NCI-H187 (cell line): ENCODE data around the gene CAMSAP2.
"Not testable (repeated sequence)": the region's sequence is repeated elsewhere in the genome, so short reads cannot be mapped to it uniquely, and the experiment has no call there.

Experiments
- DNase-seq, 2 experiments: peaks; one replicate each; lab custom pipeline; 2025; lab: John Stamatoyannopoulos, UW

Gene CAMSAP2

DNA sequence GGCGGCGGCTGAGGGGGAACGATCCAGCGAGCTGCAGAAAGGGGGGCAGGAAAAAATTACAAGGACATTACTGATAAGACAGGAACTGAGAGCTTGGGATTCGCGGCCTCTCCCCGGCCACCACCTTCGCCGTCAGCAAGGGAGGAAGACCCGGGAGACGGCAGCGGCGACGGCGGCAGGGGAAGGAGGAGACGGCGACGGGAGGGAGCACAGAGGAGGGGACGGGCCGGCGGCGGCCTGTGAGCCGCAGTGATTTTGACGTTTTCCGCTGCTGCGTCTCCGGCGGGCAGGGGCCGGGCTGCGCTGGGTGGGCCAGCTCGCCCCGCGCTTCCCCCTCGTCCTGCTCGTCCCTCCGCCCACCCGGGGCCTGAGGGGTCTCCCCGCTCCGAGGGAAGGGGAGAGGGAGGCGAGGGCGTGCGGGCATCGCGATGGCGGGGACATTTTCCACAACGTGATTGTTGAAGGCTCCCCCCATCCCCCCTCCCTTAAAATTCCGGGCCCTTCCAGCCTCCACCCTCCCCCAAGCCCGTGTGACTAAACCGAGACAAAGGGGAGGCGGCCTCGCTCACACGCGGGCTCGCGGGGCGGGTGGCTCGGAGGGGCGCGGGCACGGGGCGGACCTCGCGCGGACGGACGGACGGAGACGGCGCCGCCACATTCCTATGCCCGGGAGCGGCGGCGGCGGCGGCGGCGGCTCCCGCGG, 407 bp downstream of the CAMSAP2 start:
- peak; percentile 49 to 82 for DNase-seq

DNA sequence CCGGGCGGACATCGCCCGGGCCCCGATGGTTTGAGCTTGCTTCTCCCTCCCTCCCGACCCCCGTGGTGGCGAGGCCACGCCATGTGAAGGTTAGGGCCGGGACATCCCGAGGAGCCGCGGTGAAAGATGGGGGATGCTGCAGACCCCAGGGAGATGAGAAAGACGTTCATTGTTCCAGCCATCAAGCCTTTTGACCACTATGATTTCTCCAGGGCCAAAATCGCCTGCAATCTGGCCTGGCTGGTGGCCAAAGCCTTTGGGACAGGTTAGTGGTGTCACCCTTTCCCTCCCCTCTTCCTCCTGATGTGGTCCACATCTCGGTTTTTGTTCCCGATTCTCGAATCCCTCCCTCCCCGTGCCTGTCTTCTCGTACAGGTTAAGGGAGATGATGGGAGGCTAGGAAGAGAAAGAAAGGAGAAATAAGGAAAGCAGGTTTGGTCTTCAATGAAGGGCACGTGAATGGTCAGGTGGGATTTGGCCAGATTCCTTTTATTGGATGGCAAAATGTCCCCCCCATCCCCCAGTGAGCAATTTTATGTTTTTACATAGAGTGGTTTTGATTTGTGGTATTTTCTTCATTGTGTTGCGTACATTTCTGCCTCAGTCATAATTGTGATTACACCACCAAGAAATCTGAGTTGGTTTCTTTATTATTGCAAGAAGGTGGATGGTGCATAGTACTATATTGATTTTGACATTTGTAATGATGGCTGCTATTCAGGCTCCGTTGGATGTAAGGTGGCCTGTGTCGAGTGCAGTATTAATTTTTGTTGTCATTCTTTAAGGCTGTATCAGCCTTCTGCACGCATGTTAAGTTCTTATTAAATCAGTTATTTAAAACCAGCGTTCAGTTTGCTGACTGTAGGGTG, 1.2 kb downstream of the CAMSAP2 start:
- no peak for DNase-seq

DNA sequence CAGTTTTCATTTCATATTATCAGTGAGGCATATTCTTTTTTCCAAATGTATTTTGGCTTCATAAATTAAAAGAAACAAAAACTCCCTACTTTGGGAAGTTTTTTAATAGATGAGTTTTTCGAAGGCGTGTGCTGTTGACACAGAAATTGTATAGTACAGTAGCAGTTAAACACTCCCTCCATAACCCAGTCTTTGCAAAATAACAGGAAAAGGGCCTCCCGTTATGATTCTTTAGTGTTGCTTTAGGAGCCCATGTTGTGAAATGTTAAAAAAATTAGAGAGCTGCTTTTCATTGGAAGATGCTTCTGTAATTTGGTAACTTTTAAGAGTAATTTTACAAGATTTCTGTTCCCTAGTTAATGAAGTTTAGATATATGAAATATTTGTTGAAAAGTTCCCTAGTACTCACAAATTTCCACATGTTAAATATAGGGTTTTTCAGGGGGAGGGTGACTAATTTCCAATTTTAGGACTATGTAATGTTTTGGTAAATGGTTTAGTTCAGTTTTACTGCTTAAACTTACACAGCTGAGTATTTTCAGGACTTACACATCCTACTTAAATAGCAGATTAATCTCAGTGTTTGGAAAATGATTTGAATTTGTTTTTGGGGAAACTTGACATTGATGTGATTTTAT, 2.0 kb downstream of the CAMSAP2 start:
- DNase-seq = no peak

DNA sequence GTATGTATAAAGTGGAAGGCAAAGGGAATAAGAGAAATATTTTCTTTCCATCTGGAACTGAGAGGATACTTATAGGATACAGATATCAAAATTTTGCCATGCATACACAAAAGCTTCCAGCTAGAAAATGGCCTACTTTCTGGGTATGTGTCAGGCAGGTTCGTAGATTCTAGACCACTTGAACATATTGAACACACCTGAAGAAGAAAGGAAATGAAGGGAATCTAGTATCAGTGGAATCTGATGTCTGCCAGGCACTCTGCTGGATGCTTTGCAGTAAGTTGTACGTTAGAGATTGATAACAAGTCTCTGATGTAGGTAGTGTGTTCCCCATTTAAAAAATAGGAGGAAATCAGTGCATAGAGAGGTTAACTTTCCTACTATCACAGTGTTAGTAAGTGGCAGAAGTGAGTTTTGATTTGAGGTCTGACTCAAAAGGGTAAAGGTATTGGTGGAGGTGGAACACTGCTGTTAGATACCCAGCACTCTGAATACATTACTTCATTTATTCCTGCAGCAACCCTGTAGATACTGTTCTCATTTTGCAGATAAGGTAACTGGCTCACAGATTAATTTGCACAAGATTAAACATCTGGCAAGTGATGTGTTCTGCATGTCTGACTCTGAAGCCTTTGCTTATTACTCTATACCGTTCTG, 3.0 kb downstream of the CAMSAP2 start:
- DNase-seq = no peak

DNA sequence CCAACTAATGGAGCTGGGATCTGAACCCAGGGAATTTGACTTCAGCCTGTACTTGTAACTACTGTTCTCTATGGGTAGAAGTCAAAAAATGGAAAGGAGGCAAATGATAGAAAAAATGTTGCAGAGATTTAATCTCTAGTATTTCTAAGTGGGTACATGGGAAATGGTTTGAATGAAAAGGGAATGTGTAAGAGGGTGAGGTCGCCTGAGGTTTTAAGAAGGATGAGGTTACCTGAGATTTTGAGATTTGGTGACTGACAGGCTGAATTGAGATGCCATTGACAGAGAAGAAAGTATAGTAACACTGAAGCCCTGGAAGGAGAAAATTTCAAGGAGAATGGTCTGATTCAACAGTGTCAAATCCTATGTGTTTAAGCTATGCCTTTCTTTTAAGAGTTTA, 5.5 kb downstream of the CAMSAP2 start:
- DNase-seq = no peak

DNA sequence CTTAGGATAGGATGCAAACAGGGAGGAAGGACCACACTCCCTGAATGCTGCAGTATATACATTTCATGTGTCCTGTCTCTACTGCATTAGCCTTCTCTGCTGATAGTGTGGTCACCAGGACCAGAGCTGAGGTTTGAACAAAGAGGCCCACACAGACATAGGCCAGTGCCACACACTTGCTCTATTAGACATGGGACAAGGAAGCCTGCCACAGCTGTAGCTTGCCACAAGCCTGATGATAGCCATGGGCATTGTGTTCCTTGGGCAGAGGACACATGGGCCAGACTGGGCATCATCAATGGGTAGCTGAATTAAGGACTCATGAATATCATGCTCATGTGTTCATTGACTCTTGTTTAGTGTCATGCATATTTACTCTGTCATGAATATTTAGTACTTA, 10.4 kb downstream of the CAMSAP2 start:
- no peak for DNase-seq

DNA sequence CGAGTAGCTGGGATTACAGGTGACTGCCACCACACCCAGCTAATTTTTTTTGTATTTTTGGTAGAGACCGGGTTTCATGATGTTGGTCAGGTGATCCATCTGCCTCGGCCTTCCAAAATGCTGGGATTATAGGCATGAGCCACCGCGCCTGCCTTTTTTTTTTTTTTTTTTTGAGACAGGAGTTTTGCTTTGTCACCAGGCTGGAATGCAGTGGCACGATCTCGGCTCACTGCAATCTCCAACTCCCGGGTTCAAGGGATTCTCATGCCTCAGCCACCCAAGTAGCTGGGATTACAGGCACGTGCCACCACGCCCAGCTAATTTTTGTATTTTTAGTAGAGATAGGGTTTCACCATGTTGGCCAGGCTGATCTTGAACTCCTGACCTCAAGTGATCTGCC, 12.1 kb downstream of the CAMSAP2 start:
- not testable (repeated sequence) for DNase-seq

DNA sequence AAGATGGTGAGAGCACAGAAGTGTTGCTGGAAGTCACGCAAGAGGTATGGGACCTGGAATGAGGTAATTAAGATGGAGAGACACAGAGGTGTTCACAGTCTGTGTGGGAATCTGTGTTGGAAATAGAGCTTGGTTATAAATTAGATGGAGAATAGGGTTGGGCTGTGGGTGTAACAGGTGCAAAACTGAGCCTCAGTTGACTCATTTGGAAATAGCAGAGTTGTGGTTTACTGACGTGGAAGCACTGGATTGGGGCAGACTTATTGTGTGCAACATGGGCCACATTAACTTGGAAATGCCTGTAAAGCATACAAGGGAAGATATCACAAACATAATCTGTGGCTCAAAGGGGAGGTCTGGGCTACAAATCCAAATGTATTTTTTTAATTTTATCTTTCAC, 13.0 kb downstream of the CAMSAP2 start:
- no peak for DNase-seq

DNA sequence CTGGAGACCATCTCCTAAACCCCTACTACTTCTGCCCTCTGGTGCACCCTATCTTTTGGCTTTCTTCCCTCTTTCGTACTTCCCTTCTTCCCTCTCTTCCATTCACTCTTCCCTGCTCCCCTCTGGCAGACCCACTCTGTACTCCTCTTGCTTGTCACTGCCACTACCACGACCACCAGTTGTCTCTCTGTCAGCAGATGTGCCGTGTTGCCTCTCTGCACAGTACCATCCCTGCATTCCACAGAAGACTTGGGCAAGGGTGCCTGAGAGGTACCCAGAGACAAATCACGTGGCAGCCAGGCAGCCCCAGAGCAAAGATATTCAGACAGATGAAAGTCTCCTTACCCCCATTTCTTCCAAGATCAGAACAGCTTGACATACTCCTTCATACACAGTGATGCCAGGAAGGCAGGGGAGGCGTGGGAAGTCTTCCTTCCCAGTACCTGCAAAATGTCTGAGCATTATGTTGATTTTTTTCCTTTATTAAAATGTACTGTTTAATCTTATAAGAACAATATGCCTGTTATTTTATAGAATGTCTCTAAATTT, 15.0 kb downstream of the CAMSAP2 start:
- no peak for DNase-seq

DNA sequence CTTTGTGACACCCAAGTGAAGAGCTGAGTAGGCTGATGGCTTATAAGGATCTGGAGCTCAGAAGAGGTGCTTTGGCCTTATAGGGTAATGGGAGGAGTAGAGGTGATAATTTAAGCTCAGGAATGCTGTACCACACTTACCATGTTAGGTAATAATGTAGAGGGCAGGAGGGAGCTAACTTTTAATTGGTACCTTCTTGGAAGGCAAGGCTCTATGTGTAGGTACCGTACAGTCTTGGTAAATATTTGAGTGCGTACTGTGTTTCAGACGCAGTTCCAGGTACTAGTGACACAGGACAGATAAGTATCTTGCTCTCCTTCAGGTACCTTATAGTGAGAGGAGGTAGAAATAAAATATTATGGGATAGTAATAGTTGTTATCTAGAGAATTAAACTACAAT, 16.8 kb downstream of the CAMSAP2 start:
- no peak for DNase-seq

DNA sequence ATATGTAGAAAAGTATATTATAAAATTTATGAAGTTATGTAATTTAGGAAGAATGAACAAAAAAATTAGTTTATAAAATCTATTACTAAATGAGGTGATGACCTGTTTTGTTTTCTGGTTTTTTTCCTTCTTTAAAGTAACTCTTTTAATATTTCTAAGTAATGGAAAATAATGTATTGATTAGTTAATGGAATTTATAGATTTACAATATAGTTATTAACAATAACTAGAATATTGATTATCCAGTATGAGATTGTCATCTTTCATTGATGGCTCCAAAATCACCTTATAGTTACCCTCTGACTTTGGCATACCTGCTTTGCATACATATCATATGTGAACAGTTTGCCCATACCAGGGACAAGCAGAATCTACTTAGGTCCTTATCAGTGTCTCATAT, 23.4 kb downstream of the CAMSAP2 start:
- DNase-seq = no peak

DNA sequence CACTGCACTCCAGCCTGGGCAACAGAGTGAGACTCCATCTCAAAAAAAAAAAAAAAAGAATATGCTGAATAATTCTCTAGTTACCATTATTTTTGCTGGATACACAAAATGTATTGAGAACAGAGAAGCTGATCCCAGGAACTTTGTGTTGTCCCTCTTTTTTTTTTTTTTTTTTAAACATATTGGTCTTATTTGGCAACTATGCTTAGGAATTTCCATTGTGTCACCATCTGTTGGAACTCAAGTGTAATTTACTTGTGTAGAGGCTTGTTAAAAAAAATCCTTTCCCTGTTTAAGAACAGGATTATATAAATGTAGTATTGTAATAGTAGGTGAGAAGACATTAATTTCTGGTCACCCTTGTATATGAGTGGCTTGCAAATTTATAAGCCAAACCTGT, 28.6 kb downstream of the CAMSAP2 start:
- no peak for DNase-seq

DNA sequence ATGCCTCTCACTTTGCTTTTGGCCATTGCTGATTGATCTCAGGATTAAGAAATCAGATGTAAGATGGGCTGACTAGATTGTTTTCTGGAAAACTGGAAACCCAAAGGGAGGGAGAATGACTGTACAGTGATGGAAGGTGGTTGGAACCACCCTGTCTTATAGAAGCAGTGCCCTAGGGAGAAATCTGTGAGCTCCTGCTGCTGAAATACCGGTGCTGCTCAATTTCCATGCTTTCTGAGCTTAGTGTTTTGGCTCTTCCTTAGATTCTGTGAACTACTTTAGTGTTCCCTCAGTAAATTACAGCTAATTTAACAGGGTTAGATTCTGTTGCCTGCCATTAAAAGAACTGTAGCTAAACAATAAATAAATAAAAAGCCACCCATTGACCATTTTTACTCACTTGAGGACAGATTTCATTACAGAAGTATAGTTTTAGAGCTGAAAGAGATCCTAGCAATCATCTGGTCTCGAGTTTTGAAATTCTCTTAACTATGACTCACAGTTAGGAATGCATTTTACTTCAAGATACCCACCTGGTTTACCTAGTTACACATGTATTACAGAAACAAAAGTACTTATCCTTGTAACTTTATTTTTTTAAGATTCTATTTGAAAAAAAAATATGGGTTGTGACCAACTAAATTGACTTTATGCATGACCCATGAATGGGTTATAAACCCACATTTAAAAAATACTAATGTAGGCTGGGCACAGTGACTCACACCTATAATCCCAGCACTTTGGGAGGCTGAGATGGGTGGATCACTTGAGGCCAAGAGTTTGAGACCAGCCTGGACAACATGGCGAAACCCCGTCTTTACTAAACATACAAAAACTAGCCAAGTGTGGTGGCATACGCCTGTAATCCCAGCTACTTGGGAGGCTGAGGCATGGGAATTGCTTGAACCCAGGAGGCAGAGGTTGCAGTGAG, 33.2 kb downstream of the CAMSAP2 start:
- no peak for DNase-seq

DNA sequence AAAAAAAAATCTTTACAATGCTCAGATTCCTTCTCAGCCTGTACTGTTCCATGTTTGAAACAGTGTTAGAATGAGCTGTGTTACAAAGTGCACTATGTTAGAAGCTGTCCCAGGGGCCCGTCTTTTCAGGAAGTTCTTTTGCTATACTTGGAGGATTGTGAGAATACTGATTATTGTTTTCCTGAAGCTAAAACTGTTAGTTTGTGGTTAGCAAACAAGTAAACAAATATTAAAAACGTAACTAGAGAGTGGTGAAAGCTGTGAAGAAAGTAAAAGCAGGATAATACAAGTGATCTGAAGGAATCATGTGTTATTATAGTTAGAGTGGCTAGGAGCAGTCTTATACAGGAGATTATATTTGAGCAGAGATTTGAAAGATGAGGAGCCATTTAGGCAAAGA, 35.6 kb downstream of the CAMSAP2 start:
- no peak for DNase-seq

DNA sequence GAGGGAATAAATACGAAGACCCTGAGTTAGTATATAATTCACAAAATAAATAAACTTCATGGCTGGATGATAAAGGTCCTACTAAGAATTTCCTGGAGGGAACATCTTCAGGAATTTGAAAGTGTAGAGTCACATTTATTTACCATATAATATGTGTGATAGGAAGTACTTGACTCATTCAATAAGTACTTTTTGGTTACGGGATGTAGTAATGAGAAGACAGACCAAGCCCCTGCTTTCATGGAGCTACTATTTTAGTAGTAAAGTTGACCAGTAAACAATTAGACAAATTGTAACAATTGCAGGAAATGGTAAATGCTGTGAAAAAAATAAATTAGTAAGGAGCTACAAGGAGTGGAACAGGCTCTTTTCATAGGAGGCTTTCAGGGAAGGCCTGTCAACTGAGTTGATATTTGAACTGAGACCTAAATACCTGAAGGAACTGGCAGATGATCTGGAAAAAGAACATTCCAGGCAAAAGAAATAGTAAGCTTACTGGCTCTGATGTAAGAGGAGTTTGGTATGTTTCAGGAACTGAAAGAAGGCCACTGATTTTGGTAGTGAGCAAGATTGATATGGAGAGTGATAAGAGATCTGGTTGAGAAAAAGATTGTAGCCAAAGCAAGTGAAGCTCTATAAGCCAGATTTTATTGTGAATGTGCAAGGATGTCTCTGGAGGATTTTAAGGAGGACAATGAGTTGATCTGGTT, 36.2 kb downstream of the CAMSAP2 start:
- no peak for DNase-seq

DNA sequence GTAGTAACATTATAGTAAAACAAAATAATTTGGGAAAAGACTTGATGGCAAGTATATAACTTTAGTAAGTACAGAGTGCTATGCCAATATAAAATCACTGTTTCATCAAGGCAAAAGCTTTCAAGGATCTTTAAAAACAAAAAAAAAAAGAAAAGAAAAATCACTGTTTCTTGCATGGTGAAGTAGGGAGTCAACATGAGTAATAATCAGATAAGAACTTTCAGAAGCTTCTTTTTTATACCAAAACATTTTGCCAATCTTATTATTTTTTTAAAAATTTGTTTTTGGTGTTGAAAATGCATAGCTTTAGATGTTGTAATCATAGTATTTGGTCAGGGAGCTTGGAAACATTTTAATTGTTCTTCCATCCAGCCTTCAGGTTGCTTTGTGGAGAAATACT, 37.2 kb downstream of the CAMSAP2 start:
- no peak for DNase-seq

DNA sequence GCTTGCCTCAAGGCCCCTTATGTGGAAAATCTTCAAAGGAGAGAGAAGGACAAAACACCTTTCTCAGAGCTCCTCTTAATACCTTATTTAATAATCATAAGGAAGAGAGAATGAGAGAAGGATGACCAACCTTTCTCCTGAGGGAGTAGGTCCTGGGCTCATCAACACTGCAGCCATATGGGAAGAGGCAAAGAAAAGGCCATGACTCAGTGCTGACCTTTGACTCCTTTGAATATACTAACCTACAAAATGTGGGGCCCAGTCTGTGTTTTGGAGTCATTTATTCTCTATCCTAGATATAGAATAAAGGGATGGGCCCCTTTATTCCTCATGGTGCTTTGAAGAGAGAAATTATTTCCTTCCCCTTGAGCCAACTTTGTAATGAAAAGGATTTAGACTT, 38.3 kb downstream of the CAMSAP2 start:
- no peak for DNase-seq

DNA sequence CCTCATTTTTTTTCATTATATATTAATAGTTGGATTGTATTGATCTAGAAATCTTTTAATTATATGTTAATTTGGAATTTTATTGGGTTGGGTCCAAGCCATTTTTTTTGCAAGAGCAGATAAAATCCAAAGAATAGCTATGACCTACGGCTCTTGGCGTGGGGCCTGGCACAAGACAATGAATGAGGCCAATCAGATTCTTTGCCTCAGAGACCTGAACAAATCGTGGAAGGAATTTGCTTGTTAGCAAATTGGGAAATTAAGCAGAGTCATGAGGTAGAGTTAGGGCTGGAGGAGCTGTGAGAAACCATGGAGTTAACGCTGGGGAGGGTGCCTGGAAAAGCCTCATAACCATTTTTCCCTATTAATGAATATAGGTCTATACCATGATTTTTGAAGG, 40.1 kb downstream of the CAMSAP2 start:
- DNase-seq = no peak

DNA sequence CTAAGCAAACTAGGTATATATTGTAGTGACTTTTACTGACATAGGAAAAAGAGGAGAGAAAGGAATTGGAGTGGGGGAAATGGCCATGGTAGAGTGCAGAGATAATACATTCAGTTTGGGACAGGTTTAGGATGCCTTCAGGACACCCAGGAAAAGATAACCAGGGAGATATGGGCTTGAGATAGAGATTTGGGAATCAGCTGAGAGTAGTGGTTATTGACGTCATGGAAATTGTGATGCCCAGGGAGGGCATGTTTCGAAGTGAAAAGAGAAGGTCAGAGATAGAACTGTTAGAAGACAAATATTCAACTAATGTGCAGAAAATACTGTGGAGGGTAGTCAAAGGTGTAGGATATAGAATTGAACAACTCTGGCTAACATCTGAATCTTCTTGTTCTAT, 40.6 kb downstream of the CAMSAP2 start:
- DNase-seq = no peak

DNA sequence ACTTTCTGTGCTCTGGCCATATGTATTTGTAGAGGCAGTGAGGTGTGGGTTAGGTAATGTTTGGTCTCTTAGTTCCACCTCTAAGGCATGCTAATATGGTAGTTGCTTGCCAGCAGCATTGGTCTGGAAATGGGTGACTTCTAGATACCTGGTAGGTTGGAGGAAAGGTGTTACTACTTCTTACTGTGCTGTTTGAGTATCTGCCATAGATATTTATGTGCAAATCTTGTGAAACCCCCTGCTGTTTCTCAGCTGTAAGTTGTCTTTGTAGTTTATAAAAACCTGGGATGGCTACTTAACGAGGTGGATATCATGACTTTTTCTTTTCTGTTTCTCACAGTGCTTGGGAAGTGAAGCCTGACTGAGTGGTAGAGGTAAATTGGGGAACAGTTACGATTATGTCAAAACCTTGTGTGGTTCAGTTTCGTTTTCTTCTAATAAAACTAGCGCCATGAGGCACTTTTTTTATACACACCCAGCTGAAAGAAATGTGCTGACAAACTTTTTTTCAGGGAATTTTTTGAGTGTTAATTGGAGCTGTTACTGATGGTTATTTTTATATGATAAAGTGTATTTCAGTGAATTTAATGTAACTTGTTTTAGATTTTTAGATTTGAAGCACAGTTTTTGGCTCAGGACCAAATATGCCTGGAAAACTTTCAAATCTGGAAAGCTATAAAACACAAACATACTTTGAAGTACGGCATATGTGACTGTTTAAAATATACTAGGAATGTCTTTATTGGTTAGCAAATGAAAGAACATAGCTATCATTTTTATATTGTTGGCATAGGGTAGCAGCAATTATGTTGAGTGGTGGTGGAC, 42.1 kb downstream of the CAMSAP2 start:
- DNase-seq = no peak
